ENCODE measurements around the gene MX1.

GRCh38 chr21:41479686-41480085 lies 53.6 kb downstream of the MX1 start:
- TF ChIP-seq JUND (IDR thresholded peaks at IDR 0.05), result no peak
- TF ChIP-seq CTCF (IDR thresholded peaks at IDR 0.05; ENCODE audit: low read depth, low read length, missing input control), result no peak
- no peak for TF ChIP-seq EGR1 (IDR thresholded peaks at IDR 0.05; ENCODE audit: low read depth in 2 of 2)
- TF ChIP-seq, protein P1, sequence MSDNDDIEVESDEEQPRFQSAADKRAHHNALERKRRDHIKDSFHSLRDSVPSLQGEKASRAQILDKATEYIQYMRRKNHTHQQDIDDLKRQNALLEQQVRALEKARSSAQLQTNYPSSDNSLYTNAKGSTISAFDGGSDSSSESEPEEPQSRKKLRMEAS (IDR thresholded peaks at IDR 0.05), result no peak
- no peak for TF ChIP-seq REST (IDR thresholded peaks at IDR 0.05)
- no peak for TF ChIP-seq GABPA (IDR thresholded peaks at IDR 0.05 in 1 of 2, conservative IDR thresholded peaks at IDR 0.05 in 1 of 2)
- TF ChIP-seq ATF3 (IDR thresholded peaks at IDR 0.05), result no peak
- no peak for TF ChIP-seq TAF1 (conservative IDR thresholded peaks at IDR 0.05)
- TF ChIP-seq RAD21 (IDR thresholded peaks at IDR 0.05), result no peak
- TF ChIP-seq, protein P2, sequence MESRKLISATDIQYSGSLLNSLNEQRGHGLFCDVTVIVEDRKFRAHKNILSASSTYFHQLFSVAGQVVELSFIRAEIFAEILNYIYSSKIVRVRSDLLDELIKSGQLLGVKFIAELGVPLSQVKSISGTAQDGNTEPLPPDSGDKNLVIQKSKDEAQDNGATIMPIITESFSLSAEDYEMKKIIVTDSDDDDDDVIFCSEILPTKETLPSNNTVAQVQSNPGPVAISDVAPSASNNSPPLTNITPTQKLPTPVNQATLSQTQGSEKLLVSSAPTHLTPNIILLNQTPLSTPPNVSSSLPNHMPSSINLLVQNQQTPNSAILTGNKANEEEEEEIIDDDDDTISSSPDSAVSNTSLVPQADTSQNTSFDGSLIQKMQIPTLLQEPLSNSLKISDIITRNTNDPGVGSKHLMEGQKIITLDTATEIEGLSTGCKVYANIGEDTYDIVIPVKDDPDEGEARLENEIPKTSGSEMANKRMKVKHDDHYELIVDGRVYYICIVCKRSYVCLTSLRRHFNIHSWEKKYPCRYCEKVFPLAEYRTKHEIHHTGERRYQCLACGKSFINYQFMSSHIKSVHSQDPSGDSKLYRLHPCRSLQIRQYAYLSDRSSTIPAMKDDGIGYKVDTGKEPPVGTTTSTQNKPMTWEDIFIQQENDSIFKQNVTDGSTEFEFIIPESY (IDR thresholded peaks at IDR 0.05), result no peak
- TF ChIP-seq YY1 (IDR thresholded peaks at IDR 0.05), result no peak
- TF ChIP-seq HNF4G (IDR thresholded peaks at IDR 0.05), result no peak
